Gastrocnemius medialis (tissue), 4 donors: ENCODE results near the gene EFEMP1. TPM values are rescaled to one million over a fixed set of nuclear protein-coding genes. Genes with fewer than 3 reads are reported as not detected.

ENCODE experiments used
- ATAC-seq, 2 donors: fragments of 150-250 bp; one replicate each; pipeline ENCODE4 v1.9.1; 2016
- DNase-seq, 2 donors: peaks; one replicate each; pipeline ENCODE4 v3.0.0-alpha.2; 2019
- H3K27ac ChIP-seq, 4 donors: fragments of 200-600 bp; sonication (generic); 1 replicate in 1 of 4; 2 replicates in 3 of 4; pipeline ENCODE4 v1.5.1; 2016 to 2018; ENCODE audit warnings: mild to moderate bottlenecking in 2 of 4, moderate library complexity in 1 of 4
- H3K27me3 ChIP-seq, 3 donors: fragments of 200-600 bp; sonication (generic) in 2 of 3; 1 replicate in 1 of 3; 2 replicates in 2 of 3; pipeline versions ENCODE4 v1.5.1 to v1.6.0; 2016 to 2019; ENCODE audit warnings: mild to moderate bottlenecking in 1 of 3, moderate library complexity in 1 of 3
- H3K36me3 ChIP-seq, 2 donors: fragments of 200-600 bp; sonication (generic) in 1 of 2; one replicate each; pipeline ENCODE4 v1.5.1; 2017 to 2018
- H3K4me1 ChIP-seq, 2 donors: fragments of 200-600 bp; sonication (generic) in 1 of 2; one replicate each; pipeline ENCODE4 v1.5.1; 2016 to 2017; ENCODE audit warnings: mild to moderate bottlenecking in 2 of 2
- H3K4me3 ChIP-seq, 4 donors: fragments of 200-600 bp; sonication (generic) in 3 of 4; 1 replicate in 1 of 4; 2 replicates in 3 of 4; pipeline ENCODE4 v1.5.1; 2016 to 2019; ENCODE audit warnings: mild to moderate bottlenecking in 2 of 4
- H3K9me3 ChIP-seq, 3 donors: fragments of 200-600 bp; sonication (generic) in 2 of 3; 1 replicate in 1 of 3; 2 replicates in 2 of 3; pipeline ENCODE4 v1.5.1; 2016 to 2019
- CTCF ChIP-seq, 5 experiments: fragments of 450-650 bp in 3 of 5; fragments of 200-600 bp in 2 of 5; sonication (generic) in 2 of 5; IDR thresholded peaks in 4 of 5; conservative IDR thresholded peaks in 1 of 5; 1 replicate in 4 of 5; 2 replicates in 1 of 5; pipeline ENCODE4 v1.5.1; 2016 to 2019; ENCODE audit warnings: antibody characterized with exemption in 5 of 5, mild to moderate bottlenecking in 3 of 5, moderate library complexity in 3 of 5
- POLR2A ChIP-seq, 2 donors: fragments of 450-650 bp; IDR thresholded peaks; one replicate each; pipeline ENCODE4 v1.6.1; 2017; ENCODE audit warnings: antibody characterized with exemption in 2 of 2, mild to moderate bottlenecking in 2 of 2, moderate library complexity in 2 of 2
- in situ Hi-C, 4 donors: fragments of 200-750 bp; cut with MboI; loops; one replicate each; pipeline versions ENCODE4 v1.15.0 to v1.8.0; 2017; ENCODE audit warnings: low sequenced_read_pairs in 4 of 4
- intact Hi-C: fragments of 100-400 bp; cut with DNase I; formaldehyde crosslinking; loops from one replicate; pipeline ENCODE4 v1.15.1; 2023; ENCODE audit warnings: low total_unique reads
- total RNA-seq, 4 donors: library from RNA; depleted of rRNA; stranded (reverse); fragments of >200 nt; gene quantifications; one replicate each; pipeline versions ENCODE4 v1.1.0 to v1.2.3, GENCODE V29; 2016

The EFEMP1 gene
- total RNA-seq, 4 donors from 2014 or later = 1.5 to 30.1 (median 20.8) TPM

GRCh38 chr2:55871637-55872036, 51.9 kb downstream of the EFEMP1 start:
- in situ Hi-C loops = no loop called here

DNA sequence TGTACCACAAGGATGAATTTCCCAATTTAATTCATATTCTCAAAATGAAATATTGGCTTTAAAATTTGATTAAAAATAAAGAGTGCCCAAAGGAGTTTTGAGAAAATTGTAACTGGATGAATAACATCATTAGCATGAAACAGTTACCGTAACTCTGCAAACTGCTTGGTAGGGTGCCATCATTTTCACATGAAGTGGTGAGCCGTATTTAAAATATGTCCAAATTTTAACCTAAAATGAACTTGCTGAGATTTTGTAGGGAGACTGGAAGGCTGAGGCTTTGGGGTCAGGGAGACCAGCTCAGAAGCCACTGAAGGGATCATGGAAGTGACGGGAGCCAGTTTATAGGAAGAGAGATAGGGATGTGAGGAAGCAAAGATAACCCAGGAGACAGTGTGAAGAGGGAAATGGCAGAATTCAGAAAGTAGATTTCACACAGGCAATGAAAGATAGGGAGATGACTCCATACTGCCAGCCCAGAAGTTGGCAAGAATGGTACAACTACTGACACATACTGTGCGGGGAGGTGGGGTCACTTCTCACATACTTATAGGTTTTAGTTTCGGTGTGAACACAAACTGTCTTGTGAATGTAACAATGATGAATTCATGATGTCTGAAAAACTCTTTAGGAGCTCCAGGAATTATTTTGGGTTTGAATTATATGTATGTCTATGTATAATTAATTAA, 53.8 kb downstream of the EFEMP1 start:
- DNase-seq (no peak), ATAC-seq (no peak)
- Histone ChIP-seq H3K9me3 (no peaks in the 10 kb centered on the region), H3K36me3 (no peaks in the 10 kb centered on the region), H3K4me1 (no peaks in the 10 kb centered on the region), H3K27me3 (no peaks in the 10 kb centered on the region), H3K27ac (no peak overlapping the region), H3K4me3 (no peak overlapping the region)
- TF ChIP-seq CTCF (IDR thresholded peaks at IDR 0.05 in 4 of 5, conservative IDR thresholded peaks at IDR 0.05 in 1 of 5) (no peak), POLR2A (IDR thresholded peaks at IDR 0.05) (no peak)
- in situ Hi-C loops (no loop called here), intact Hi-C loops (no loop called here)

More at GRCh38 chr2:55871637-55872036, 51.9 kb downstream of the EFEMP1 start:
- intact Hi-C loops = no loop called here
- Histone ChIP-seq H3K27ac (no peak overlapping the region), H3K36me3 (no peaks in the 10 kb centered on the region), H3K4me3 (no peak overlapping the region), H3K4me1 (no peaks in the 10 kb centered on the region), H3K9me3 (no peaks in the 10 kb centered on the region), H3K27me3 (no peaks in the 10 kb centered on the region)
- ATAC-seq (no peak), DNase-seq (no peak)
- TF ChIP-seq CTCF (IDR thresholded peaks at IDR 0.05 in 4 of 5, conservative IDR thresholded peaks at IDR 0.05 in 1 of 5) (no peak), POLR2A (IDR thresholded peaks at IDR 0.05) (no peak)

DNA sequence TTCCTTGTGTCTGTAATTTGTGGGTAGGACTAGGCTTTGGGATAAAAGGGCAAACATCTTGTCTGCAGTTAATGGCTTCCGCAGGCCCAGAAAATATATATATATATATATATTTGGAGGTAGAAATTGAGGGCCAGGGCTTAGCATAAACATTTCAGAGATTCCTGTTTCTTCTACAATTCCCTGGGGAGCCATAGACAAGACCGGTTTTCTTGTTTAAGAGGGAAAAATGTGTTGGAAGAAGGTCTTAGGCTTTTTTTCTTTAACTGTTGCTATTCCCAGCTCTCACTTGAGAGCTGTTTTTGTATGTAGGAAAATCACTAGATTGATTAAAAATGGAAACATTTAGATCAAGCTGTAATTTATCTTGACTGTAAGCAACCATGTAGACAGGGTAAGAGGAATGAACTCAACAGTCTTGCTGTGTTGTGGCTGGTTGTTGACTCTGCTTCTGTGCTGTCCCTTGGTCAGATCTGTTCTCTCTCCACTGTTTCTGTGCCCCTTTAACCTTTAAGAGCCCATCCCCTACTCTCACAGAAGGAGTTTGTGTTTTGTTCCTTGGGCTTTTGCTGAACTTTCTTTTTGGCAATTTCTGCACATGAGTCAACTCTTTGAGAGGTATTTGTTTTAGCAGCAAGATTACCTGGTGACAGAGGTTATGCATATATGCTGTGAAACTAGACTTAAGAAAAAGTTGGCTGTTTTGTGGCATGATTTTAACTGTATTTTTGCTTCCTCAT, 58.3 kb downstream of the EFEMP1 start:
- in situ Hi-C loops (no loop called here), intact Hi-C loops (no loop called here)
- H3K4me1 ChIP-seq = no peaks in the 10 kb centered on the region
- H3K27ac ChIP-seq = no peak overlapping the region
- no peaks in the 10 kb centered on the region for H3K9me3 ChIP-seq
- DNase-seq (no peak), ATAC-seq (no peak)
- H3K36me3 ChIP-seq = no peaks in the 10 kb centered on the region
- H3K4me3 ChIP-seq = no peak overlapping the region
- no peak for TF ChIP-seq POLR2A (IDR thresholded peaks at IDR 0.05)
- no peak for TF ChIP-seq CTCF (IDR thresholded peaks at IDR 0.05 in 4 of 5, conservative IDR thresholded peaks at IDR 0.05 in 1 of 5)
- H3K27me3 ChIP-seq = no peaks in the 10 kb centered on the region

- in situ Hi-C loops (no loop called here), intact Hi-C loops (no loop called here)
- DNase-seq = no peak
- H3K4me3 ChIP-seq = no peak overlapping the region
- ATAC-seq = no peak
- H3K27ac ChIP-seq = no peak overlapping the region
- no peaks in the 10 kb centered on the region for H3K27me3 ChIP-seq
- H3K4me1 ChIP-seq = no peaks in the 10 kb centered on the region
- no peaks in the 10 kb centered on the region for H3K36me3 ChIP-seq
- no peaks in the 10 kb centered on the region for H3K9me3 ChIP-seq
- no peak for TF ChIP-seq CTCF (IDR thresholded peaks at IDR 0.05 in 4 of 5, conservative IDR thresholded peaks at IDR 0.05 in 1 of 5)
- TF ChIP-seq POLR2A (IDR thresholded peaks at IDR 0.05) = no peak
Measured at GRCh38 chr2:55864351-55865084, 59.1 kb downstream of the EFEMP1 start.
